ENCODE results near the gene TUBB2B. TPM values are rescaled to one million over a fixed set of nuclear protein-coding genes. Genes with fewer than 3 reads are reported as not detected.
A peak's percentile ranks its signal among the peaks of the same experiment; 100 is the strongest.

The TUBB2B gene
- total and polyA plus RNA-seq, 2 donors (not counting 1 experiment from before 2014, with no cell fraction given), result 3.8 to 5.2 TPM

- H3K4me3 ChIP-seq (replicated peaks in 1 of 4; ENCODE audit: control extremely low read depth in 1 of 4, insufficient read depth in 1 of 4, low read depth in 3 of 4, low read length in 4 of 4), result no peak overlapping the region
- no peaks in the 10 kb centered on the region for H3K9me3 ChIP-seq (ENCODE audit: control insufficient read depth, insufficient read depth, low read depth, low read length)
- H3K4me2 ChIP-seq (ENCODE audit: extremely low read depth, insufficient read depth, low read length), result peak overlapping the region; percentile 35
- H3K36me3 ChIP-seq (ENCODE audit: control insufficient read depth, insufficient read depth, low read length), result no peaks in the 10 kb centered on the region
- peaks cover 4% of the 10 kb centered on the region for H3K27me3 ChIP-seq (ENCODE audit: control insufficient read depth, insufficient read depth, low read length)
- peaks cover 11% of the 10 kb centered on the region for H3K4me1 ChIP-seq (ENCODE audit: control insufficient read depth, extremely low read depth, insufficient read depth, low read length)
- TF ChIP-seq EZH2 (IDR thresholded peaks at IDR 0.05; ENCODE audit: low read length, missing control alignments) (no peak), CTCF (conservative IDR thresholded peaks at IDR 0.05 in 1 of 2, IDR thresholded peaks at IDR 0.05 in 1 of 2; ENCODE audit: low read depth in 1 of 2, low read length in 2 of 2) (peak; percentile 98 to 99)
- DNase-seq (ENCODE audit: low read depth in 2 of 2), result peak; percentile 71 to 83
- H2AFZ ChIP-seq (ENCODE audit: low read length), result peak overlapping the region; percentile 39
- no peak overlapping the region for H3K27ac ChIP-seq (ENCODE audit: insufficient read depth, low read length)
- no peaks in the 10 kb centered on the region for H3K79me2 ChIP-seq (ENCODE audit: control insufficient read depth, insufficient read depth, low read length)
- H3K9ac ChIP-seq (ENCODE audit: insufficient read depth, low read length), result no peak overlapping the region
- no peaks in the 10 kb centered on the region for H4K20me1 ChIP-seq (ENCODE audit: control insufficient read depth, extremely low read depth, insufficient read depth, low read length)
Observed at GRCh38 chr6:3251462-3252314, 24.2 kb upstream of the TUBB2B start.

- peak in 1 of 2 donors; percentile 46 for DNase-seq (ENCODE audit: low read depth in 2 of 2)
- H3K27me3 ChIP-seq (ENCODE audit: control insufficient read depth, insufficient read depth, low read length), result peaks cover 4% of the 10 kb centered on the region
- no peaks in the 10 kb centered on the region for H3K79me2 ChIP-seq (ENCODE audit: control insufficient read depth, insufficient read depth, low read length)
- no peak overlapping the region for H3K4me3 ChIP-seq (replicated peaks in 1 of 4; ENCODE audit: control extremely low read depth in 1 of 4, insufficient read depth in 1 of 4, low read depth in 3 of 4, low read length in 4 of 4)
- no peak overlapping the region for H3K9ac ChIP-seq (ENCODE audit: insufficient read depth, low read length)
- peaks cover 11% of the 10 kb centered on the region for H3K4me1 ChIP-seq (ENCODE audit: control insufficient read depth, extremely low read depth, insufficient read depth, low read length)
- no peak overlapping the region for H3K27ac ChIP-seq (ENCODE audit: insufficient read depth, low read length)
- no peaks in the 10 kb centered on the region for H3K9me3 ChIP-seq (ENCODE audit: control insufficient read depth, insufficient read depth, low read depth, low read length)
- no peak for TF ChIP-seq CTCF (conservative IDR thresholded peaks at IDR 0.05 in 1 of 2, IDR thresholded peaks at IDR 0.05 in 1 of 2; ENCODE audit: low read depth in 1 of 2, low read length in 2 of 2)
- no peak for TF ChIP-seq EZH2 (IDR thresholded peaks at IDR 0.05; ENCODE audit: low read length, missing control alignments)
- no peaks in the 10 kb centered on the region for H4K20me1 ChIP-seq (ENCODE audit: control insufficient read depth, extremely low read depth, insufficient read depth, low read length)
- H2AFZ ChIP-seq (ENCODE audit: low read length), result no peak overlapping the region
- no peak overlapping the region for H3K4me2 ChIP-seq (ENCODE audit: extremely low read depth, insufficient read depth, low read length)
- H3K36me3 ChIP-seq (ENCODE audit: control insufficient read depth, insufficient read depth, low read length), result no peaks in the 10 kb centered on the region
Observed at GRCh38 chr6:3250231-3250675, 22.8 kb upstream of the TUBB2B start.

- Histone ChIP-seq H3K27ac (ENCODE audit: insufficient read depth, low read length) (no peak overlapping the region), H3K9ac (ENCODE audit: insufficient read depth, low read length) (no peak overlapping the region), H3K4me3 (replicated peaks in 1 of 4; ENCODE audit: control extremely low read depth in 1 of 4, insufficient read depth in 1 of 4, low read depth in 3 of 4, low read length in 4 of 4) (no peak overlapping the region), H4K20me1 (ENCODE audit: control insufficient read depth, extremely low read depth, insufficient read depth, low read length) (no peaks in the 10 kb centered on the region), H3K4me1 (ENCODE audit: control insufficient read depth, extremely low read depth, insufficient read depth, low read length) (peaks cover 11% of the 10 kb centered on the region), H3K36me3 (ENCODE audit: control insufficient read depth, insufficient read depth, low read length) (no peaks in the 10 kb centered on the region), H3K9me3 (ENCODE audit: control insufficient read depth, insufficient read depth, low read depth, low read length) (no peaks in the 10 kb centered on the region), H3K27me3 (ENCODE audit: control insufficient read depth, insufficient read depth, low read length) (peaks cover under 1% of the 10 kb centered on the region), H3K79me2 (ENCODE audit: control insufficient read depth, insufficient read depth, low read length) (no peaks in the 10 kb centered on the region), H2AFZ (ENCODE audit: low read length) (no peak overlapping the region), H3K4me2 (ENCODE audit: extremely low read depth, insufficient read depth, low read length) (no peak overlapping the region)
- no peak for TF ChIP-seq EZH2 (IDR thresholded peaks at IDR 0.05; ENCODE audit: low read length, missing control alignments)
- no peak for TF ChIP-seq CTCF (conservative IDR thresholded peaks at IDR 0.05 in 1 of 2, IDR thresholded peaks at IDR 0.05 in 1 of 2; ENCODE audit: low read depth in 1 of 2, low read length in 2 of 2)
- DNase-seq (ENCODE audit: low read depth in 2 of 2), result no peak
Observed at GRCh38 chr6:3249821-3250220, 22.4 kb upstream of the TUBB2B start.
